Right cardiac atrium (tissue), 5 donors: ENCODE measurements around the gene C11orf97. TPM values are rescaled to one million over a fixed set of nuclear protein-coding genes. Genes with fewer than 3 reads are reported as not detected.

Experiments
- ATAC-seq, 2 donors: fragments of 200-7000 bp; cut with Tn5 transposase; one replicate each; pipeline versions ENCODE4 v1.8.0 to v1.9.1; 2020; ENCODE audit warnings: moderate library complexity in 2 of 2, mild to moderate bottlenecking in 1 of 2
- DNase-seq, 3 donors: peaks; one replicate each; pipeline ENCODE4 v3.0.0-alpha.2; 2020
- H3K27ac ChIP-seq: one replicate; pipeline ENCODE4 v1.5.1; 2013; ENCODE audit warnings: mild to moderate bottlenecking, low read length, control low read depth, moderate library complexity
- H3K27me3 ChIP-seq: one replicate; pipeline ENCODE4 v1.6.1; 2013; ENCODE audit not compliant: control insufficient read depth, insufficient read depth
- H3K4me1 ChIP-seq: one replicate; pipeline ENCODE4 v1.6.1; 2013; ENCODE audit warnings: low read length; ENCODE audit not compliant: control insufficient read depth, insufficient read depth
- H3K4me3 ChIP-seq: one replicate; pipeline ENCODE4 v1.5.1; 2013; ENCODE audit warnings: low read length, control low read depth
- H3K9me3 ChIP-seq: one replicate; pipeline ENCODE4 v1.6.1; 2013; ENCODE audit warnings: low read length; ENCODE audit not compliant: control insufficient read depth
- WGBS: extraction: QIAGEN DNeasy Blood & Tissue Kit; methylation state at CpG from one replicate; pipeline ENCODE4 v1.1.7; 2013; 5-methylcytosine and 5-hydroxymethylcytosine counted together
- intact Hi-C, 4 donors: fragments of 100-400 bp; cut with DNase I; formaldehyde crosslinking; loops; one replicate each; pipeline versions ENCODE4 v1.11.0 to v1.14.0; 2022 to 2023
- long read RNA-seq, 4 donors: library from polyadenylated mRNA; unstranded; transcript quantifications; one replicate each; pipeline ENCODE4 v2.0.0, GENCODE V29; 2020 to 2021
- polyA plus RNA-seq: library from polyadenylated mRNA; stranded (reverse); fragments of 200-250 nt; gene quantifications from one replicate; pipeline ENCODE4 v1.2.3, GENCODE V29; 2013
- total RNA-seq, 4 donors: library from RNA; stranded (reverse); fragmentation: NEBNext Ultra II Directional; extraction: Animal tissue kit (Norgen Biotek cat#: 25700); gene quantifications; one replicate each; pipeline ENCODE4 v1.2.1, GENCODE V29; 2021
- donor health status: healthy with polysubstance abuse.
- donor health status: DM: no; HTN: yes; CAD: no.
- donor health status: DM: no; HTN: no; CAD: no.
- donor health status: DM: no; HTN: yes; CAD: no; lungs with severe emphysema.
- donor health status: DM: yes; HTN: yes; CAD: no.

The C11orf97 gene
- total RNA-seq (not detected), polyA plus RNA-seq (not detected)
- long read RNA-seq, donor 1 = 0 reads
- long read RNA-seq, donor 2 = 0 reads
- long read RNA-seq, donor 3 = 0 reads
- long read RNA-seq, donor 4 = 0 reads

DNA sequence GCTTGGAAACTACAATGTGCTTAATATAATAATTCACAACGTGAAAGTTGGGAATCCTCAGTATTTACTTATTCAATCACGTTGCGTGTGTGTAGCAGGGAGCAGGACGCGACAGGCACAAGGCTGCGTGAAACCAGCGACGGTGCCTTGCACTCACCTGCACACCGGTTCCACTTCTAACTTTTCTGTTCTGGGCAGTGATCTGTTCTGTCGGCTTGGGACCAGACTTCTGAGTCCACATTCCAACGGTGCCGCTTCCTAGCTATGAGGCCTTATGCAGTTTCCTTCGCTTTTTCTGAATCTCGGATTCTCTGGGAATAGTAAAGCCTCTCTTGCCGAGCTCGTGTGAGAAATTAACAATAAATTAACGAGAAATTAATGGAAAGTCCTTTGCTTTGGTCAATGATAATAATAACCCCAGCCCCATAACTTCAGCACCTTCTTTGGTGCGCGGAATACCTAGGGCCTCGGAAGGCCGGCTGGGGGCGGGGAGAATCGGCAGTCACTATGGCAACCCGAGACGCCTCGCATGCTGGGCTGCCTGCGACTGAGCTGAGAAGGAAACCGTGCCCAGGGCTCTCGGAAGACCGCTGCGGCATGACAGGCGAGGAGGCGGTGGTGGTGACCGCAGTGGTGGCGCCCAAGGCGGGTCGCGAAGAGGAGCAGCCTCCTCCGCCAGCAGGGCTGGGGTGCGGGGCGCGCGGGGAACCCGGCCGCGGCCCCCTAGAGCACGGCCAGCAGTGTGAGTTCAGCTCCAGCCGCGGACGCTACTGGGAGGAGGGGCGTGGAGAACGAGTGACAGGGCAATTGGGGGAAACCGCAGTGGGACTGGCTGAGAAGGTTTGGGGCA, at the start of gene C11orf97:
Gene C11orf97 (plus strand): TSS at position 530 of the 850 bp plus-strand sequence. CDS start 68 bp downstream, at position 598.
- 17% methylated on average over 53 of the region's 53 CpGs for WGBS
- no peaks in the 10 kb centered on the region for H3K27me3 ChIP-seq
- intact Hi-C loops = no loop called here
- peak within 1 kb of the TSS; percentile 72 for H3K4me3 ChIP-seq
- no peaks in the 10 kb centered on the region for H3K4me1 ChIP-seq
- no peaks in the 10 kb centered on the region for H3K9me3 ChIP-seq
- ATAC-seq (peak; percentile 93 to 96), DNase-seq (peak; percentile 70 to 87 (median 87))
- no peak within 1 kb of the TSS for H3K27ac ChIP-seq

- 96% methylated on average over 2 of the region's 2 CpGs for WGBS
- no peaks in the 10 kb centered on the region for H3K27me3 ChIP-seq
- no peak for ATAC-seq
- intact Hi-C loops = no loop called here
- DNase-seq = no peak
- H3K9me3 ChIP-seq = no peaks in the 10 kb centered on the region
- H3K27ac ChIP-seq = no peak overlapping the region
- H3K4me3 ChIP-seq = no peak overlapping the region
- no peaks in the 10 kb centered on the region for H3K4me1 ChIP-seq
Observed at GRCh38 chr11:94469416-94469815, 42.8 kb upstream of the C11orf97 start.

DNA sequence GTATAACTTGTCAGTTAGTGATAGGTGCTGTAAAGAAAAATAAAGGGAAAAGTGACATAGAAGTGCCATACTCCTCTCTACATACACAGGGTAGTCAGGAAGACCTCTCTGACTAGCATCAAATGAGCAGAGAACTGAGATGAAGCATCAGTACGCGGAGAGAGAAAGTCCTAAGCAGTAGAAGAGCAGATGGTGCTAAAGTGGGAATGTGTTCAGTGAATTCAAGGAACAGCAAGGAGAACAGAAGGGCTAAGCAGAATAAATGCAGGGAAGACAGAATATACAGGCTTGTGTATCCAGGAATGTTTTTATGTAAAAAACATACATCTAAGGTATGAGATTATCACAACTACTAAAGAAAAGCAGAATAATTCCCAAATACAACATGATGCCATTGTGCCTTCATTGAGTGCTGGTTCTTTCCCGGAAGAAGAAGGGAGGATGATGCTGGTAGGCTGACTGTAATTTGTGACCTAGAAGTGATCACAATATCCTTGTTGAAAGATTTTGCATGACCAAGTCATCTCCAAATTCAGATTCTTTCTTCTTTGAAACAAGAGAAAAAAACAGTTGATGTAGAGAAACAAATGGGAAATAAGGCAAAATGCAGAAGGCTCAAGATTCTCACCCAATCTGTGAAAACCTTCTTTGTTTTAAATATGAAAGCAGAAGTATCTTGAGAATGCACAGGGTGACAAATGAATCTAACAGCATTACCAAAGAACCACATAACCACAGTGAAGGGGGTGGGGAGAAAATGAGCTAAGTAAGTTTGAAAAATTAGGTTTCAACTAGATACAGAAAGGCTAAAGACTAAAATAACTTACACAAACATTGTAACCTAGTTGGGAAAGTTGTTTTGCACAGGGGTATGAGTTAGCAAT, 39.1 kb upstream of the C11orf97 start:
- DNase-seq (no peak), ATAC-seq (no peak)
- Histone ChIP-seq H3K27me3 (no peaks in the 10 kb centered on the region), H3K9me3 (no peaks in the 10 kb centered on the region), H3K4me1 (no peaks in the 10 kb centered on the region), H3K4me3 (no peak overlapping the region), H3K27ac (no peak overlapping the region)
- intact Hi-C loops = no loop called here
- 95% methylated on average over 3 of the region's 3 CpGs for WGBS

DNA sequence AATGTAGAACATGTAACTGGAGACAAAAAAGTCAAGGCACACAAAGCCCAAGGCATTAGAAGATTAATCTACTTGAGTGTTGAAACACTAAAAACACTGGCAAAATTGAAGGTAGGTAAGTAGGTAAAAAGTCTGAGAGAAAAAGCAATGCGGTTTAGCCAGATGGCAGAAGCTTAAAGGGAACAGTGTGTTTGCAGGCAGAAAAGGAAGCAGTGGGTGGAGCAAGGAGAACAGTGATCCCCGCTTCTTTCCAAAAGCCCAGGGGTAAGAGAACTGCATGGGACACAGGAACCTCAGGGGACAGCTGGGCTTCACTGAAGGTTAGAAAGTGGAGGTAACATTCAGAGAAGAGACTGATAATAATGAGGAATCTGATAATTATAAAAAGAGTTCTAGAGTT, 34.6 kb upstream of the C11orf97 start:
- 83% methylated on average over 2 of the region's 2 CpGs for WGBS
- H3K27ac ChIP-seq = no peak overlapping the region
- H3K9me3 ChIP-seq = no peaks in the 10 kb centered on the region
- intact Hi-C loops = no loop called here
- H3K27me3 ChIP-seq = no peaks in the 10 kb centered on the region
- ATAC-seq = no peak
- H3K4me1 ChIP-seq = no peaks in the 10 kb centered on the region
- DNase-seq = no peak
- H3K4me3 ChIP-seq = no peak overlapping the region

- H3K27me3 ChIP-seq = no peaks in the 10 kb centered on the region
- no peaks in the 10 kb centered on the region for H3K9me3 ChIP-seq
- H3K27ac ChIP-seq = no peak overlapping the region
- H3K4me3 ChIP-seq = no peak overlapping the region
- ATAC-seq = no peak
- intact Hi-C loops = no loop called here
- DNase-seq = no peak
- H3K4me1 ChIP-seq = no peaks in the 10 kb centered on the region
Observed at GRCh38 chr11:94481342-94481741, 30.9 kb upstream of the C11orf97 start.

- intact Hi-C loops = no loop called here
- 79% methylated on average over 1 of the region's 1 CpG for WGBS
- no peak for ATAC-seq
Observed at GRCh38 chr11:94486068-94486467, 26.2 kb upstream of the C11orf97 start.

DNA sequence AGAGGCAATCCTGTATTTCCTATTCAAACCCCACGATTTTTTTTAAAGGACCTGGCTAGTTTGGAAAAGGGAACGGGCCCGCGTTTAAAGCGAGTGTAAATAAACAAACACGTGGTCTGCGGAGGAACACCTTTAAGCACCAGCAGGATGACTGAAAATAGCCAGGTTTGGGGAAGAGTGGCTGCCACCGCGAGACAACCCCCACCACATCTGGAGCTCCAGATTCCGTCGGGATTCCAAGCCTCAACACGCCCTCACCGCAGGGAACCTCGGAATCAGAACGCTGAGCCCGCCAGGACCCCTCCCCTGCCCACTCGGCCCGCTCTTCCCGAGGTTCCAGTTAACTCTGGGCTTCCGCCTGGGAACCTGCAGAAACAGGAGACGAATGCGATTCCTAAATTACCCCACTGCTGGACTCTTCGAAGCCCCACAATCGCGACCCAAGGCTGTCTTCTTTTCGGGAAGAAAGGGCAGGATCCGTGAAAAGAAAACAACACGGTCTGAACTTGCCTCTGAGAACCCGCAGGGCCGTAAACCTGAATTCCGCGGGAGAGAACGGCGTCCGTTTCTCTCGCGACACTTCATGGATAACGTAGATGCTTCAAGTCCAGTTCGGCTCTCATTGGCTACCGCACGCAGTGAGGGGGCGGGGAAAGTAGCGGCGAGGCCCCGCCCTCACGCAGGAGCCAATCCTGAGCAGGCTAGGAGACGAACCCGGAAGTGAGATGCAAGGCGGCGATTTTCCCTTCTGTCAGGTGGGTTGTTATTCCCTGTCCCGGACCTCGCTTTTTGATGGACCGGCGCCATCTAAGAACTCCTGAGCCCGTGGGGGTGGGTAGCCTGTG, 18.8 kb upstream of the C11orf97 start, which contains the start of the genes ANKRD49 and MRE11:
Gene ANKRD49 (plus strand): TSS at position 704 of the 845 bp plus-strand sequence. CDS start 2,710 bp downstream, outside the sequence.
Gene MRE11 (minus strand): TSS at position 564 of the 845 bp plus-strand sequence. CDS start 1,043 bp downstream, outside the sequence.
- Histone ChIP-seq H3K4me1 (no peaks in the 10 kb centered on the region), H3K4me3 (peak within 1 kb of the TSS; percentile 87), H3K27ac (peak within 1 kb of the TSS; percentile 61), H3K27me3 (no peaks in the 10 kb centered on the region), H3K9me3 (no peaks in the 10 kb centered on the region)
- WGBS = under 1% methylated on average over 55 of the region's 55 CpGs
- peak; percentile 100 for ATAC-seq
- DNase-seq = peak; percentile 96 to 99 (median 98)
- intact Hi-C loops = no loop called here

More at GRCh38 chr11:94486068-94486467, 26.2 kb upstream of the C11orf97 start:
- Histone ChIP-seq H3K4me1 (no peaks in the 10 kb centered on the region), H3K27ac (no peak overlapping the region), H3K4me3 (no peak overlapping the region), H3K27me3 (no peaks in the 10 kb centered on the region), H3K9me3 (no peaks in the 10 kb centered on the region)
- DNase-seq = no peak

DNA sequence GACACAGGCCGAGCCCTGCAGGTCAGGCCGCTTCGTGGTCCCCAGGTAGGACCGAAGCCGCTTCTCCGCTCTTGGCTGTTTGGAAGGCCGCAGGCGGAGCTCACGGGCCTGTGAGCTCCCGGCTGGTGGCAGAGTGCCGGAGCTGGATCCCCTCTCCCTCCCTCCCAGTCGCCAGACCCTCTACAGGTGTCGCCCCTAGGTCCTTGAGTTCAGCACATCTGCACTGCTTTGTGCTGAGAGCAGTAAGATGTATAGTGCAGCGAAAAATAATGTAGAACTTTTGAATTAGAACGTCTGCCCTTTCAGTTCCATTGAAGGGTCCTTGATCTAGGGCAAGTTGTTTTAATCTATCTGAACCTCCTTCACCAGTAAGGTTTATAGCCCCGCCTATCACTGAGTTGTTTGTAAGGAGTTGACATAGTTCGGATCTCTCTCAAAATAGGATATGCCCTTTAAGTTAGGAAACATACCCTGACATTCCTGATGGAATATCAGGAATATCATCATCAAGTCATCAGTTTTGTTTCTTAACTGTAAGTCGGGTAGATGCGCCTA, 18.1 kb upstream of the C11orf97 start:
- no peaks in the 10 kb centered on the region for H3K27me3 ChIP-seq
- H3K4me3 ChIP-seq = peak overlapping the region; percentile 87
- peak; percentile 79 to 81 for ATAC-seq
- intact Hi-C loops = no loop called here
- DNase-seq = no peak
- 4% methylated on average over 19 of the region's 19 CpGs for WGBS
- H3K27ac ChIP-seq = peak overlapping the region; percentile 54
- no peaks in the 10 kb centered on the region for H3K9me3 ChIP-seq
- no peaks in the 10 kb centered on the region for H3K4me1 ChIP-seq

GRCh38 chr11:94500181-94500580, 12.1 kb upstream of the C11orf97 start:
- no peaks in the 10 kb centered on the region for H3K9me3 ChIP-seq
- H3K4me1 ChIP-seq = no peaks in the 10 kb centered on the region
- no peak overlapping the region for H3K27ac ChIP-seq
- intact Hi-C loops = no loop called here
- 90% methylated on average over 2 of the region's 2 CpGs for WGBS
- no peaks in the 10 kb centered on the region for H3K27me3 ChIP-seq
- ATAC-seq (no peak), DNase-seq (no peak)
- H3K4me3 ChIP-seq = no peak overlapping the region

DNA sequence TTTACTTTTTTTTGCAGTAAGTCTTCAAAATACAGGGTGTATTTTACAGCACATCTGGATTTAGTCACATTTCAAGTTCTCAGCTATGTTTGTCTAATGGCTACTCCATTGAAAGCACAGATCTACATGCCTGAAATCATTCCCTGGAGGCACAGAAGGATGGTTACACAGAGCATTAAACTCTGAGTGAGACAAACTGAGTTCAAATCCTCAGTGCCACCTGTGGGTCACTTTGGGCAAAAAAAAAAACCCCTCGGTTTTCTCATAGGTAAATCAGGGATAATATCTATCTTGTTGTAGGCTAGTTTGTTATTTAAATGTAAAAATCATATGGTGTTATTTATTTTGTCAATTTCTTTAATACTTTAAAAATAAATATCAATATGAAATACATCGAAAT, 10.7 kb upstream of the C11orf97 start:
- H3K4me3 ChIP-seq = no peak overlapping the region
- no peaks in the 10 kb centered on the region for H3K9me3 ChIP-seq
- no peak for ATAC-seq
- 76% methylated on average over 2 of the region's 2 CpGs for WGBS
- no peak for DNase-seq
- intact Hi-C loops = no loop called here
- no peaks in the 10 kb centered on the region for H3K27me3 ChIP-seq
- no peak overlapping the region for H3K27ac ChIP-seq
- H3K4me1 ChIP-seq = no peaks in the 10 kb centered on the region
